ENCODE data around the gene RAI1.

Gene RAI1

GRCh38 chr17:17855976-17856375 lies 174.7 kb downstream of the RAI1 start:
- no peak for TF ChIP-seq TAF1 (IDR thresholded peaks at IDR 0.05; ENCODE audit: borderline replicate concordance, insufficient read depth, low read length)
- TF ChIP-seq POLR2AphosphoS5 (IDR thresholded peaks at IDR 0.05; ENCODE audit: low read depth, low read length) = no peak

GRCh38 chr17:17856386-17856785 lies 175.1 kb downstream of the RAI1 start:
- TF ChIP-seq SIN3A (IDR thresholded peaks at IDR 0.05; ENCODE audit: borderline replicate concordance, insufficient read depth, low read length) (no peak), REST (IDR thresholded peaks at IDR 0.05; ENCODE audit: insufficient read depth in 1 of 2, low read depth in 2 of 2, low read length in 2 of 2) (no peak), TAF1 (IDR thresholded peaks at IDR 0.05; ENCODE audit: borderline replicate concordance, insufficient read depth, low read length) (no peak), POLR2AphosphoS5 (IDR thresholded peaks at IDR 0.05; ENCODE audit: low read depth, low read length) (no peak), FOXP2 (optimal IDR thresholded peaks at IDR 0.05; ENCODE audit: borderline replicate concordance, extremely low read depth, extremely low read length, insufficient read depth) (no peak)

GRCh38 chr17:17857496-17857895 lies 176.2 kb downstream of the RAI1 start:
- TF ChIP-seq POLR2AphosphoS5 (IDR thresholded peaks at IDR 0.05; ENCODE audit: low read depth, low read length) = no peak
- TF ChIP-seq REST (IDR thresholded peaks at IDR 0.05; ENCODE audit: insufficient read depth in 1 of 2, low read depth in 2 of 2, low read length in 2 of 2) = no peak

- TF ChIP-seq FOXP2 (optimal IDR thresholded peaks at IDR 0.05; ENCODE audit: borderline replicate concordance, extremely low read depth, extremely low read length, insufficient read depth) = peak; percentile 49
- TF ChIP-seq TAF1 (IDR thresholded peaks at IDR 0.05; ENCODE audit: borderline replicate concordance, insufficient read depth, low read length) = no peak
Measured at GRCh38 chr17:17859909-17860765, 178.9 kb downstream of the RAI1 start.

GRCh38 chr17:17860766-17861107 lies 179.5 kb downstream of the RAI1 start:
- TF ChIP-seq REST (IDR thresholded peaks at IDR 0.05; ENCODE audit: insufficient read depth in 1 of 2, low read depth in 2 of 2, low read length in 2 of 2) (no peak), TAF1 (IDR thresholded peaks at IDR 0.05; ENCODE audit: borderline replicate concordance, insufficient read depth, low read length) (no peak), FOXP2 (optimal IDR thresholded peaks at IDR 0.05; ENCODE audit: borderline replicate concordance, extremely low read depth, extremely low read length, insufficient read depth) (no peak), SIN3A (IDR thresholded peaks at IDR 0.05; ENCODE audit: borderline replicate concordance, insufficient read depth, low read length) (no peak), POLR2AphosphoS5 (IDR thresholded peaks at IDR 0.05; ENCODE audit: low read depth, low read length) (no peak)

Data from PFSK-1 (cell line).